DOHH2 (cell line): ENCODE results near the gene ME3.
A peak's percentile ranks its signal among the peaks of the same experiment; 100 is the strongest.

ENCODE experiments used
- H3F3A ChIP-seq: fragments of 200-600 bp; sonication (generic), shearing (Covaris generic); 2 replicates; pipeline ENCODE4 v1.6.0; 2016; ENCODE audit warnings: antibody characterized with exemption, mild to moderate bottlenecking; ENCODE audit not compliant: control insufficient read depth, insufficient read depth
- H3K27ac ChIP-seq: fragments of 200-600 bp; sonication (generic); 2 replicates; pipeline ENCODE4 v1.5.1; 2014; ENCODE audit warnings: low read depth, mild to moderate bottlenecking, low read length, moderate library complexity
- H3K27me3 ChIP-seq: fragments of 200-600 bp; sonication (generic); 2 replicates; pipeline ENCODE4 v1.6.1; 2014; ENCODE audit warnings: mild to moderate bottlenecking, low read length, mixed read lengths; ENCODE audit not compliant: control insufficient read depth
- H3K36me3 ChIP-seq: fragments of 200-600 bp; sonication (generic); 2 replicates; pipeline ENCODE4 v1.6.1; 2014; ENCODE audit warnings: mild to moderate bottlenecking, low read length, moderate library complexity, mixed read lengths; ENCODE audit not compliant: control insufficient read depth
- H3K4me1 ChIP-seq: fragments of 200-600 bp; sonication (generic); 2 replicates; pipeline ENCODE4 v1.6.1; 2014; ENCODE audit warnings: mild to moderate bottlenecking, low read length, mixed read lengths; ENCODE audit not compliant: control insufficient read depth
- H3K4me2 ChIP-seq: fragments of 200-600 bp; sonication (generic); 2 replicates; pipeline ENCODE4 v1.6.0; 2014; ENCODE audit warnings: mild to moderate bottlenecking, low read length, moderate library complexity
- H3K4me3 ChIP-seq: fragments of 200-600 bp; sonication (generic); 2 replicates; pipeline ENCODE4 v1.5.1; 2014; ENCODE audit warnings: mild to moderate bottlenecking, low read length, mixed read lengths
- H3K79me2 ChIP-seq: fragments of 200-600 bp; sonication (generic); 2 replicates; pipeline ENCODE4 v1.6.1; 2014; ENCODE audit warnings: mild to moderate bottlenecking, low read length, mixed read lengths; ENCODE audit not compliant: control insufficient read depth
- H3K9me2 ChIP-seq: fragments of 200-600 bp; sonication (generic); replicated peaks from 2 replicates; pipeline ENCODE4 v1.6.1; 2014; ENCODE audit warnings: mild to moderate bottlenecking, low read length, mixed read lengths; ENCODE audit not compliant: control insufficient read depth
- H3K9me3 ChIP-seq: fragments of 200-600 bp; sonication (generic); 2 replicates; pipeline ENCODE4 v1.6.1; 2014; ENCODE audit warnings: antibody characterized with exemption, low read length, mixed read lengths; ENCODE audit not compliant: control insufficient read depth, insufficient read depth
- H4K20me1 ChIP-seq: fragments of 200-600 bp; sonication (generic); 2 replicates; pipeline ENCODE4 v1.6.0; 2014; ENCODE audit warnings: low read depth, mild to moderate bottlenecking, antibody characterized with exemption, low read length, moderate library complexity; ENCODE audit not compliant: control insufficient read depth, insufficient read depth
- CTCF ChIP-seq: fragments of 200-600 bp; sonication (generic); IDR thresholded peaks from one replicate; pipeline ENCODE4 v1.5.1; 2014; ENCODE audit warnings: antibody characterized with exemption, mild to moderate bottlenecking, low read depth, low read length; ENCODE audit not compliant: poor library complexity, severe bottlenecking
- EZH2phosphoT487 ChIP-seq: fragments of 200-600 bp; sonication (generic); IDR thresholded peaks from 2 replicates; pipeline ENCODE4 v1.6.1; 2017; ENCODE audit warnings: borderline replicate concordance, mild to moderate bottlenecking, antibody characterized with exemption, low read length, moderate library complexity, mixed read lengths

Gene ME3

DNA sequence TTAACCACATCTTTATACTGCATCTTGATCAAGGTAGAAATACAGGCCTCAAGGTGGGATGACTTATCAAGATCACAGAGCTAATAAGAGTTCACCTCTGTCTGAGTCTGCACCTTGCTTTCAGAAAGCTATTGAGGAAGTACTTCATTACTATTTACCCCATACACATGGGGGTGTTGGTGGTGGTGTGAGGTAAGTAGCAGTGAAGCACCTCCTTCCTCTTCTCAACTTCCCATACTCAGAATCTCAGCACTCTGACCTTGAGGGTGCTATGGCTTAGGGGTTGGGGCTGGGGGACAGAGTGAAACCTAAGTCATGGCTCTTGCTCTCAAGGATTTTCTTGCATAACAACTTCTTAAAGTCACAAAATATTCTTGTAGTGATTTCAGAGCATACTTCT lies 56.9 kb downstream of the ME3 start:
- H3F3A ChIP-seq = no peaks in the 10 kb centered on the region
- no peaks in the 10 kb centered on the region for H4K20me1 ChIP-seq
- no peak overlapping the region for H3K4me2 ChIP-seq
- H3K9me3 ChIP-seq = no peaks in the 10 kb centered on the region
- no peaks in the 10 kb centered on the region for H3K9me2 ChIP-seq
- no peaks in the 10 kb centered on the region for H3K27me3 ChIP-seq
- TF ChIP-seq CTCF (no peak), EZH2phosphoT487 (no peak)
- H3K4me3 ChIP-seq = no peak overlapping the region
- no peak overlapping the region for H3K27ac ChIP-seq
- no peaks in the 10 kb centered on the region for H3K36me3 ChIP-seq
- no peaks in the 10 kb centered on the region for H3K79me2 ChIP-seq
- H3K4me1 ChIP-seq = no peaks in the 10 kb centered on the region

GRCh38 chr11:86610559-86611341 lies 61.7 kb downstream of the ME3 start:
- H4K20me1 ChIP-seq = no peaks in the 10 kb centered on the region
- H3F3A ChIP-seq = no peaks in the 10 kb centered on the region
- no peaks in the 10 kb centered on the region for H3K9me2 ChIP-seq
- no peaks in the 10 kb centered on the region for H3K36me3 ChIP-seq
- no peak overlapping the region for H3K4me2 ChIP-seq
- H3K27ac ChIP-seq = no peak overlapping the region
- H3K9me3 ChIP-seq = no peaks in the 10 kb centered on the region
- no peaks in the 10 kb centered on the region for H3K27me3 ChIP-seq
- no peaks in the 10 kb centered on the region for H3K79me2 ChIP-seq
- TF ChIP-seq CTCF (no peak), EZH2phosphoT487 (no peak)
- no peaks in the 10 kb centered on the region for H3K4me1 ChIP-seq
- H3K4me3 ChIP-seq = no peak overlapping the region

- no peak overlapping the region for H3K4me3 ChIP-seq
- H3K27me3 ChIP-seq = no peaks in the 10 kb centered on the region
- H3K9me2 ChIP-seq = no peaks in the 10 kb centered on the region
- H3K4me2 ChIP-seq = no peak overlapping the region
- no peaks in the 10 kb centered on the region for H3K4me1 ChIP-seq
- H3K36me3 ChIP-seq = no peaks in the 10 kb centered on the region
- H3K79me2 ChIP-seq = no peaks in the 10 kb centered on the region
- no peaks in the 10 kb centered on the region for H4K20me1 ChIP-seq
- H3K9me3 ChIP-seq = no peaks in the 10 kb centered on the region
- H3F3A ChIP-seq = no peaks in the 10 kb centered on the region
- H3K27ac ChIP-seq = no peak overlapping the region
- TF ChIP-seq CTCF (peak; percentile 99), EZH2phosphoT487 (no peak)
Measured at GRCh38 chr11:86608251-86608799, 64.1 kb downstream of the ME3 start.
